Sigmoid colon (tissue), 4 donors: ENCODE measurements around the gene ALOX5.
"Not testable (repeated sequence)": the region's sequence is repeated elsewhere in the genome, so short reads cannot be mapped to it uniquely, and the experiment has no call there.

Source experiments
- CTCF ChIP-seq, 4 experiments: fragments of 450-650 bp in 3 of 4; fragments of 200-600 bp in 1 of 4; IDR thresholded peaks; one replicate each; pipeline ENCODE4 v1.5.1; 2016 to 2019; ENCODE audit warnings: antibody characterized with exemption in 4 of 4, mild to moderate bottlenecking in 3 of 4, moderate library complexity in 2 of 4
- EP300 ChIP-seq, 4 donors: sonication (generic); formaldehyde crosslinking; IDR thresholded peaks; one replicate each; pipeline ENCODE4 v1.6.1; 2017; ENCODE audit warnings: antibody characterized with exemption in 4 of 4
- POLR2A ChIP-seq, 2 donors: fragments of 450-650 bp; IDR thresholded peaks; one replicate each; pipeline ENCODE4 v1.6.1; 2016; ENCODE audit warnings: antibody characterized with exemption in 2 of 2, mild to moderate bottlenecking in 2 of 2, moderate library complexity in 2 of 2

GRCh38 chr10:45326864-45327263 is 47.2 kb upstream of the ALOX5 start:
- not testable (repeated sequence) for TF ChIP-seq CTCF, EP300, POLR2A (IDR thresholded peaks at IDR 0.05)
